AG04449 (cell line): Measurements from ENCODE around the gene CDC34.

Source experiments
- CTCF ChIA-PET: fragments of 350-600 bp; formaldehyde crosslinking; extraction: SDS; loops from one replicate; lab custom pipeline; 2021; ENCODE audit warnings: antibody characterized with exemption; lab: Yijun Ruan, JAX
- POLR2A ChIA-PET: fragments of 400-600, 350-600 bp; formaldehyde crosslinking; extraction: SDS; loops from one replicate; lab custom pipeline; 2020; ENCODE audit warnings: antibody characterized with exemption, inconsistent platforms; lab: Yijun Ruan, JAX
- DNase-seq: peaks from one replicate; pipeline ENCODE4 v3.0.0-alpha.2; 2010; ENCODE audit warnings: low read depth, low spot score
- H3K4me3 ChIP-seq: 2 replicates; pipeline ENCODE4 v1.5.1; 2011; ENCODE audit warnings: low read depth, mild to moderate bottlenecking, control low read depth, low read length
- CTCF ChIP-seq: IDR thresholded peaks from one replicate; pipeline ENCODE4 v1.5.1; 2011; ENCODE audit warnings: mild to moderate bottlenecking, moderate library complexity, low read length, control low read depth, inconsistent platforms; ENCODE audit not compliant: insufficient read depth; ENCODE audit errors: missing control alignments

Gene CDC34

DNA sequence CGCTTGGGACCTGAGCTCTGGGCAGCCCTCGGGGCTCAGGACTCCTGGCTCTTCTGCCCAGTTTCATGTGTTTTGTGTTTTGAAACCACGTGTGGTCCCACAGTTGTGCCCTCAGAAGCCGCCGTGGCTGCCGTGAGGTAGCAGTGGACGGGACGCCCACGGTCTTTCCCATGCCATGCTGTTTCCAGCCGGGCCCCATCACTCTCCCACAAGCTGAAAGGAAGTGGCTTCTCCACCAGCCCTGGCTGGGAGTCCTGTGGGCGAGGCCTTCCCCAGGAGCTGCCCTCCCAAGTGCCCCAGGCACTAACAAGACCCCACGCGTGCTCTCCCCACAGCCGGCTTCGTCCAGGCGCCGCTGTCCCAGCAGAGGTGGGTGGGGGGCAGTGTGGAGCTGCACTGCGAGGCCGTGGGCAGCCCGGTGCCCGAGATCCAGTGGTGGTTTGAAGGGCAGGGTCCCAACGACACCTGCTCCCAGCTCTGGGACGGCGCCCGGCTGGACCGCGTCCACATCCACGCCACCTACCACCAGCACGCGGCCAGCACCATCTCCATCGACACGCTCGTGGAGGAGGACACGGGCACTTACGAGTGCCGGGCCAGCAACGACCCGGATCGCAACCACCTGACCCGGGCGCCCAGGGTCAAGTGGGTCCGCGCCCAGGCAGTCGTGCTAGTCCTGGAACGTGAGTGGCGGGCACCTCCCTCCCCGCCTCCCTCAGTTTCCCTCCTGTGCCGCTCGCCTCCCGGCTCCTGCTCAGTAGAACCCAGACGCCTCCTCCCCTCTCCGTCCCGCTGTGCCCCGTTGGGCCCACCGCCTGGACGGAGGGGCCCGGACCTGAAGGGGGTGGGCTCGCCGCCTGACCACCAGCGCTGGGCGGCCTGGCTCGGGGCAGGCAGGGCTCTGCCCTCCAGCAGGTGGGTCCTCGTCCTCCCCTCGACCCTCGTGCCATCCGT is 46.2 kb downstream of the CDC34 start:
- ChIA-PET CTCF (interaction anchor here (5.9 kb wide), 1 partner anchor 8 kb away, joined by 66 read pairs; no protein-coding TSS in a partner anchor), POLR2A (interaction anchor here (0.6 to 1.0 kb wide), 2 partner anchors 10 to 35 kb away, joined by 3 read pairs; no protein-coding TSS in a partner anchor)
- no peak overlapping the region for H3K4me3 ChIP-seq
- no peak for DNase-seq
- no peak for TF ChIP-seq CTCF

DNA sequence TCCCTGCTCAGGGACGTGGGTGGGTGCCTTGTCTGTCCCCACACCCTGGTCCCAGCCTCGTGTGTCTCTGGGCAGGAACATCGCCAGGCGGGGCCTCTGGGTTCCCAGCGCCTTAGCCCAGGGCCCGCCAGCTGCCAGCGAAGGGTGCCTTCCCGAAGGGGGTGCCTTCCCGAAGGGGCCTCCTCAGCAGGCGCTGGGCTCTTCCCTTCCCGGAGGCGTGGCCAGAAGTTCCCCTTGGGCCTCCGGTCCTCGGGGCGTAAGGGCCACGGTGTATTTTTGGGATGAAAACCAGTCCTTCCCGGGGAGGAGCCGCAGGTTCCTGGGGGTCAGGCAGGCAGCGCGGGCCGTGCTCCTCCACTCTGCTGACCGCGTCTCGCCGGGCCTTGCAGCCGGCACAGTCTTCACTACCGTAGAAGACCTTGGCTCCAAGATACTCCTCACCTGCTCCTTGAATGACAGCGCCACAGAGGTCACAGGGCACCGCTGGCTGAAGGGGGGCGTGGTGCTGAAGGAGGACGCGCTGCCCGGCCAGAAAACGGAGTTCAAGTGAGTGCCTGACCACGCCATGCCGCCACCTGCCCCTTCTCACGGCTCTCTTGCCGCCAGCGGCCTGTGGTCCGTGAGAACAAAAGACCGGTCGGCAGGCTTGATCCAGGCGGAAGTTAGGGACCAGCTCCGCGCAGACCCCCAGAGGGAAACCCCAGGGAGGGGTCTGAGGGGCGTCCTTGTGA is 47.7 kb downstream of the CDC34 start:
- ChIA-PET CTCF (interaction anchor here (5.9 kb wide), 1 partner anchor 6 kb away, joined by 66 read pairs; no protein-coding TSS in a partner anchor), POLR2A (no interaction called here)
- no peak overlapping the region for H3K4me3 ChIP-seq
- no peak for DNase-seq
- no peak for TF ChIP-seq CTCF

DNA sequence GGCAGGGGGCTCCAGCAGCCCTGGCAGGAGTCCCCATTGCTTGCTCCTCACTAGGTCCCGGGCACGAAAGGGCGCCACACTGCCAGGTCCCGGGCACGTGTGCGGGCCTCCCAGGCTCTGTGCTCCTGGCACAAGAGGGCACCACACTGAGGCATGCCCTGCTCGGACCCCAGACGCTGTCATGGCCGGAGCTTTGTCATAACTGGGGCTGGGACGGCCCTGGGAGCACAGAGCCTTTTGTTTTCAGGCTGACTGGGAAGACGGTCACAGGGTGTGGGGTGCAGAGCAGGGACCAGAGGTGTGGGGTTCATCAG is 48.2 kb downstream of the CDC34 start:
- DNase-seq: no peak
- CTCF ChIA-PET: no interaction called here
- no peak overlapping the region for H3K4me3 ChIP-seq
- POLR2A ChIA-PET: no interaction called here
- TF ChIP-seq CTCF: no peak

- DNase-seq: no peak
- TF ChIP-seq CTCF: no peak
- CTCF ChIA-PET: no interaction called here
- POLR2A ChIA-PET: no interaction called here
- H3K4me3 ChIP-seq: no peak overlapping the region
Observed at GRCh38 chr19:580274-580835, 48.8 kb downstream of the CDC34 start.

DNA sequence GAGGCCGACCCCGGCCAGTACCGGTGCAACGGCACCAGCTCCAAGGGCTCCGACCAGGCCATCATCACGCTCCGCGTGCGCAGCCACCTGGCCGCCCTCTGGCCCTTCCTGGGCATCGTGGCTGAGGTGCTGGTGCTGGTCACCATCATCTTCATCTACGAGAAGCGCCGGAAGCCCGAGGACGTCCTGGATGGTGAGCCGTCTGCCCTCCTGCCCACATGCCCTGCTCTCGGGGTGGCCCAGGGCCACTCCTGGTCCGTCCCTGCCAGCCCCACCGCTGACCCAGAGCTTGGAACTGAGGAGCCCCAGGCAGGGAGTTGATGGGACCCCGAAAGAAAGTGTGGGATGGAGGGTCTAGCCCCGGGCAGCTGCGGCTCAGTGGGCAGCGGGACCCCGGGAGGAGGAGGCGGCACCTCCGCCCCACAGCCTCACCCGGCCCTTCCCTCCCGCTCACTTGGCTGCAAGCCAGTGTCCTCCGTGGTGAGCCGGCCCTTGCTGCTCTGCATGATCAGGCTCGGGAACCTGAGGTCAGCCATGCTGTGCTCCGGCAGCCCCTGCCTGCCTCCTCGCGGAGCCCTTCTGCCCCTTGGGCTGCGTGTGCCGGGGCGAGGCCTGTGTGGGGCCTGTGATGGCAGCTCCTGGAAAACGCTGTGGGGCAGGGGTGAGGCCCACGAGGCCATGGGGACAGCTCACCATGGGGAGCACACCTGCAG is 50.0 kb downstream of the CDC34 start:
- no peak for DNase-seq
- POLR2A ChIA-PET: no interaction called here
- no peak for TF ChIP-seq CTCF
- CTCF ChIA-PET: no interaction called here
- H3K4me3 ChIP-seq: no peak overlapping the region
